GM20431 (cell line): ENCODE measurements around the gene PRSS27.
"Not testable (repeated sequence)": the region's sequence is repeated elsewhere in the genome, so short reads cannot be mapped to it uniquely, and the experiment has no call there.

Experiments used
- in situ Hi-C: fragments of 300-500 bp; cut with MseI, MboI; formaldehyde crosslinking; loops from one replicate; pipeline ENCODE4 v1.15.0; 2020; ENCODE audit warnings: low sequenced_read_pairs; ENCODE audit not compliant: unreplicated experiment

PRSS27 gene

GRCh38 chr16:2699791-2700600 lies 20.0 kb downstream of the PRSS27 start:
- in situ Hi-C loops = no loop called here

DNA sequence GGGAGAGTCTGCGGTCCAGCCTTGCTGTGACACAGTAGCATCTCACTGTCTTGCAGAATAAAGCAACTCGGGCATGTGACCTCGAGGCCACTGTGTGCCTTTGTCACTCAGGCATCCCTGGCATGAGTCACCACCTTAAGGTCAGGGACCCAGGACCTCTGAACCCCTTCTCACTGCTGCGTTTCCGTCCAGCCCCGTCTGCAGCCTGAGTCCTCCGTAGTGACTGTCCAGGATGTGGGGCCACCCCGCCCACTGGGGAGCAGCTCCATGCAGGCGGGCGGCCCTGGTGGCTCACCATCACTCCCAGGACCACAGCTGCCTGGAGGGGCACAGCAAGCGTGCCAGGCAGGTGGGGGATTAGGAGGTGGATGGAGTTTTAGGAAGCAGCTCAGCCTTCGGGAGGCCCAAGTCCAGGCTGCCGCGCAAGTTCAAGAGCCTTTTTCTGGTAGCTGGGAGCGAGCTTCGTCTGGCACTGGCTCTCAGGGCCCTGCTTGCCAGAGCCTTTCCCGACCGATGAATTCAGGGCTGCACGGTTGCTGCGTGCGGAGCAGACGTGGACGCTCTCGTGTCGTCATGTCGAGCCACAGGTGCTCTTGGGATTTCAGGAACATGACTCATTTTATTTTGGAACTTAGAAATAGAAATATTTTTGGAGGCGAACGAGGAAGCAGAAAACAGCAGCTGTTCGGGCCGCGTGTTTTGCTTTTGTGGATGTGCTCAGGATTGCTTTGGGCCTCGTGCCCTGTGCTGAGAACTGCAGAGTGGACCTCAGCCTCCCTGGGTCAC lies 20.9 kb downstream of the PRSS27 start:
- in situ Hi-C loops = no loop called here

- in situ Hi-C loops = no loop called here
Measured at GRCh38 chr16:2698103-2698870, 21.7 kb downstream of the PRSS27 start.

DNA sequence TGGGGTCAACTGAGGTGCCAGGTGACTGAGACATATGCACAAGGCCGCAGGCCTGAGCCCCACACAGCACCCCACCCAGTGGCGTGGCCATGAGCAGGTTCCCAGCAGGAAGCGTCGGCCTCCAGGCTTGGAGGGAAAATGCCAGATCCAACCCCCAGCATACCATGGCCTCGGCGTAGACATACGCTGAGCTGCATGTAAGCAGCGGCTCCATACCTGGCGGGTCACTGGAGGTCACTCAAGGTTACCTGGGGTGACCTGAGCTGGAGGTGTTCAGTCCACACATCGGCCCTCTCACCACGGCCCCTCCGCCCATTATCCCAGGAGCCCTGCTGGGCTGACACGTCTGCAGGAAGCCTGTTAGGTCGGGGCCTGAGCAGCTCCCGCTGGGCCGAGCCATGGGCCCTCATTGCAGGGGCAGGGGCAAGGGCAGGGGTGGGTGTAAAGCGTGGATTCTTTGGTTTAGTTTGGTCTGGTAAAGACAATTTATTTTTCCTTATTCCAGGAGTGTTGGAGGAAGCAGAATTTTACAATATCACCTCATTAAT lies 22.5 kb downstream of the PRSS27 start:
- in situ Hi-C loops = no loop called here

DNA sequence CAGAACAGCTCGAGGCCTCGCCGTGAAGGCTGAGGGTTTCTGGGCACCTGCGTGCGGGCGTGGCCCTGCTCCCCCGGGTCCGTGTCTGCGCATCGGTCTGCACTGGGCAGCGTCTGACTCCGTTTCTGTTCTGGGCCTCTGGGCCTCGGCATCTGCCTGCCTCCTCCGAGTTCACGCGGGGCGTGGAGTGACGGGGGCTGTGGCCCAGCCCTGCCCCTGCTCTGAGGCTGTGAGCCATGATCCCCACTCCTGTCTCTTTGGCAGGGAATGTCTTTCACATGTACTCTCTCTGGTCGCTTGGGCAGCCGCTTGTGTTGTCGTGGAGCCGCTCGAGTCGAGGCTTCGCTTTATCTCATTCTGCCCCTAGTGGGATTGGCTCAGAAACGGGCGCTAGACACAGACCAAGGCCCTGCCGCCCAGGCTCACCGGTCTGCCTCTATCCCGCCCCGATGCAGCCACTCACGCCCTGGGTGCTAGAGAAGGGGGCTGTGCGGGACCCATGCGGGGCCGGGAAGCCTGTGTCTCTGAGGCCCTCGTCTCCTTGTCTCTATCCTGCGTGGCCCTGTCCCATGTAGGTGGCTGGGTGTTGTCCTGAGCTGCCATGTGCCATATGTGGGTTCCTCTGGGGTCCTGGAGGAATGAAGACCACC lies 23.3 kb downstream of the PRSS27 start:
- in situ Hi-C loops = not testable (repeated sequence)

DNA sequence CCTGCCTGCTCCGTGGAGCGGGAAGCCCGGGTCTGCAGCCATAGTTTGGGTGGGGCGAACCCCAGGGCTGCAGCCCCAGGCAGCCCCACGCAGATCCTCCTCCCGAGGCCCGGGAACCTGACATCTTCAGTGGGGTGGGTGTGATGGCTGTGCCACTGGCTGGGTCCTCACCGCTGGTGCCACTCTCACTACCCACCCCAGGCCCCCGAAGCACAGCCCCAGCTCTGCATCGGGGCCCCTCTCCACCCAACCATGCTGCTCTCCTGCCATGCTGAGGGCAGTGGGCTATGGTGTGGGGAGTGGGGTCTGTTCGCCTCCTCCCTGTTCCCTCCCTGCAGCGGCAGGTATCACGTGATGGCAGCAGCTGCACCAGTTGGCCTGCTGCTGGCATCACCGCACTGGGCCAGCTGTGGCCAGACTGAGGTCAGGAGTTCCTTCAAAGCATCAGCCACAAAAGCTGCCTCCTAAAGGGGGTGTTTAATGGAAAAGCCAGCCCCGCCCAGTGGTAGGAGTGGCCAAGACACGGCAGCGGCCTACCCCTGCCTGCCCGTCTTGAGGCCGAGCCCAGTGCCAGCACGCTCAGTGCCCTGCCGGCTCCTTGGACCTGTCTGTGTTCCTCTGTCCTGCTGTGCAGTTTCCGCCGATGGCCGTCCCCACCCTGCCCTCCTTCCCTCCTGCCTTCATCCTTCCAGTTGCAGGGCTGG lies 26.9 kb downstream of the PRSS27 start:
- in situ Hi-C loops = no loop called here

DNA sequence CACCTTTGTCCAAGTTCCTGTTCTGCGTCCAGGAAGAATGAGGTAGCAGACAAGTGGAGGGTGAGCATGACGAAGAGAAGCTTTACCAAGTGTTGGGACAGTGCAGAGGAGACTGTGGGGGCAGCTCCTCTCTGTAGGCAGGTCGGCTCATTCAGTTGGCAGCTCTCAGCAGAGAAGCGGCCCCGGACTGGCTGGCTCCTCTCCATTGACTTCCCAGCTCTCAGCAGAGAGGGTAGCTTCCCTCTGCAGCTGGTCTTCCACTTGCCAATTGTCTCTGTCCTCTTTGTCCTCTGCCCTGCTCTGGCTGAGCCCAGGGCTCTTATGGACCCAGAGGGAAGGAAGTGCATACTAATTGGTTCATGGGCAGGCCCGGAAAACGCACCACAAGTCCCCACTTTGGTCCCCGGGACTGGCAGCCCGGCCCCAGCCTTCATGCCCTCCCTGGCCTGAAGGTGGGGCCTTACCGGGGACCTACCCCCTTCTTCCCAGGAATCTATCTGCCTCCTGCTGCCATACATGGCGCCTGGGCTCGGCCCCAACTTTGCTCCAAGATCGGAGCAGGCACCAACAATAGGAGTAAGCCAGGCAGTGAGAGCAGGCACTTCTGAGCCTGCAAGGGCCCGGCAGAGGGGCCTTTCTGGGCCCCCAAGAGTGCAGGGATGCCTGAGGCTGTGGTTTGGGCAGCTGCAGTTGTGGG lies 27.6 kb downstream of the PRSS27 start:
- in situ Hi-C loops = no loop called here

- in situ Hi-C loops = no loop called here
Measured at GRCh38 chr16:2691491-2692248, 28.4 kb downstream of the PRSS27 start.

DNA sequence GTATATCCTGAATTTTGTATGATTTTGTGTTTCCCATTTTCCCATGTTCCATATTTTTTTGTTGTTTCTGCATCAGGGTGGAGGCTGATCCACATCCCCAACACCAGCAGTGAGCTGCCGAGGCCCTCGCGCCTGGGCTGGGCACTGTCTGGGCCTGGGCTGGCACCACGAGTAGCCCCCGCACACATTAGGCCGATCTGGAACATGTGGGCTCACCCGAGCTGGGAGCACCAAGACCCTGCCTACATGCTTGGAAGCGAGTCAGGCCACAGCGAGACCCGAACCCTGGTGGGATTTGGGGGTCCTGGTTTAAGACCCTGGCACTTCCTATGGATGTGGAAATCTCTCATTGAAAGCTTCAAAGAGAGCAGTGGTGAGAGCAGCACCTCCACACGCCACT lies 29.2 kb downstream of the PRSS27 start:
- in situ Hi-C loops = no loop called here

DNA sequence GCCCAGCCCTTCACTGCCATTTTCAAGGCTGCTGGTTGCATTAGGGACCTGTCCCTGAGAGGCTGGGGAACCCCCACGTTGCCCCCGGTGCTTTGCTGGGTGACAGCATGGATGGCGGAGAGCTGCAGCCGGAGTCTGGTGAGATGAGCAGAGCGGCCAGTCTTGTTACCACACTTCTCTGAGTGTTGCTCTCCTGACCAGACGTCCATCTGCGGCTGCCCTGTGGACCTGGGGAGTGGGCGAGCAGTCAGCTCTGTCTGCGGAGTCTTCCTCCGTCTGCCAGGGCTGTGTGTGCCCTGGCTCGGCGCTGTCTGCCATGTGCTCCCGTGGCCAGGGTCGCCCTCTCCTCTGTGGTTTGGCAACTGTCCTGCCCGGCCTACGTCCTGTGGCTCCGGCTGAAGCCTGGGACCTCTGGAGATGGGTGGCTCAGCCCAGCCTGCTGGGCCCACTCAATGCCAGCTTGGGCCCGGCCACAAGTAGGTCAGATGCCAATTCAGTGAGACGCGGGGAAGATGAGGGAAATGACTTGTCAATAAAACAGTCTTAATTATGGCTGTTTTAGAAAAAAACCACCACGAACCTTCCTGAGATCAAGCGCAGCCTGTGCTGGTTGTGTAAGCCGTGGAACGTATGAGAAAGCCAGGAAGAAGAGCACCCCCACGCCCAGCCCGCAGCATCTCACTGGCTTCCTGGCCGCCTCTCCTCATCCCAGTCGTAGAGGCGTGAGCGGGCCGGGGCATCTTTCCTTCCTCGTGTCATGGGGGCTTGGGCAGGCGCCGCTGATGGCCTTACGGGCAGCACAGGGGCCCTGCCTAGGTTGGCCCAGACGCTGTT lies 29.8 kb downstream of the PRSS27 start:
- in situ Hi-C loops = no loop called here

- in situ Hi-C loops = not testable (repeated sequence)
Measured at GRCh38 chr16:2689422-2689821, 30.6 kb downstream of the PRSS27 start.

GRCh38 chr16:2687531-2688308 lies 32.3 kb downstream of the PRSS27 start:
- in situ Hi-C loops = no loop called here

DNA sequence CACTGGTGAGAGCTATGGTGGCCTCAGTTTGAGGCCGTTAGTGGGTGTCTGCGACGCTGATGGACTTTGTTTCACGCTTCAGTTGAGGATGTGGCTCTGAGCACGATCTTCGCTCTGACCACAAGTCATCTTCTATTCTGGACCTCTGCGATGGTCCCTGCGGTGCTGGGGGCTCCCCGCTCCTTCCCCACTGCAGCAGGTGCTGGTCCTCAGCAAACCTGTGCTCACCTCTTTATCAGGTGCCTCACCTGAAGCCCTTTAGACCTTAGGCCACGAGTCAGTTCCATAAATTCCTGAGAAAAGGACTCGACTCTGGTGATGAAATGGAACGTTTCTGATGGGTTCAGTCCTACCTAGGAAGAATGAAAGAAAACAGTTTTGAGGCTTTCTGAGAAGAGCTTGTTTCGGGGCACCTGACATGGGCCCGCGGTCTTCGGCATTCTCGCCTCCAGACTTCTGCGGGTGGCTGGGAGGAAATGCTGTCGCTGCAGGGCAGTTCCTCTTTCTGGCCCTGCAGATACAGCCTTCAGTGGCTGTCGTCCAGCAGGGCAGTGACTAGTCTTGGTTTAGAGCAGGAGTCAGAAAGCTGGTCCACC lies 33.0 kb downstream of the PRSS27 start:
- in situ Hi-C loops = no loop called here

DNA sequence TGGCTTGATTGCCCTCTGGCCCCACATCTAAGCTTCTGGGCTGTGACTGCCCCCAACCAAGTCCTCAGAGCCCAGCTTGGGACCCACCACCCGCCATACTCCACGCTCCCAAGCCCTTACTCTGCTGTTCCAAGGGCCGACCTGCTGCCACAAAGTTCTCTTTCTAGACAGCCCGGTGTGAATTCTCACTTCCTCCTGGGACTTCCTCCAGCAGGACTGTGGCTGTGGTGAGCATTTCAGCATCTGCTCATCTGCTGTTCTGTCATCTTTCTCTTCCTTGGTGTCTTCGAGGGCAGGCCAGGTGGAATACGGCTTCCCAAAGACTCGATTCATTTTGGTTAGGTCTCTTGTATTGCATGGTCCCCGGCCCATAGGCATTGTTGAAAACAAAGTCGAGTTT lies 33.9 kb downstream of the PRSS27 start:
- in situ Hi-C loops = not testable (repeated sequence)

GRCh38 chr16:2683041-2683440 lies 37.0 kb downstream of the PRSS27 start:
- in situ Hi-C loops = not testable (repeated sequence)
